COLO668 (cell line): ENCODE measurements around the gene ZC3H7B.
A peak's percentile ranks its signal among the peaks of the same experiment; 100 is the strongest.

ENCODE experiments used
- DNase-seq: peaks from one replicate; lab custom pipeline; 2025; ENCODE audit not compliant: unreplicated experiment; lab: John Stamatoyannopoulos, UW

ZC3H7B gene

GRCh38 chr22:41352058-41352457 lies 50.7 kb downstream of the ZC3H7B start:
- DNase-seq: no peak

- DNase-seq: no peak
These were observed 52.7 kb downstream of the ZC3H7B start for GRCh38 chr22:41353862-41354575.

- DNase-seq: no peak
These were observed 53.7 kb downstream of the ZC3H7B start for GRCh38 chr22:41354979-41355378.

- DNase-seq: no peak
These were observed 54.6 kb downstream of the ZC3H7B start for GRCh38 chr22:41355895-41356294.

- DNase-seq: no peak
These were observed 55.2 kb downstream of the ZC3H7B start for GRCh38 chr22:41356430-41357028.

- no peak for DNase-seq
These were observed 55.9 kb downstream of the ZC3H7B start for GRCh38 chr22:41357191-41357590.

GRCh38 chr22:41358927-41359326 lies 57.6 kb downstream of the ZC3H7B start:
- DNase-seq: no peak

- DNase-seq: no peak
These were observed 58.1 kb downstream of the ZC3H7B start for GRCh38 chr22:41359376-41359775.

GRCh38 chr22:41360126-41360525 lies 58.8 kb downstream of the ZC3H7B start:
- no peak for DNase-seq

- no peak for DNase-seq
These were observed 60.5 kb downstream of the ZC3H7B start for GRCh38 chr22:41361716-41362310.

- no peak for DNase-seq
These were observed 61.3 kb downstream of the ZC3H7B start for GRCh38 chr22:41362615-41363014.

- no peak for DNase-seq
These were observed 62.9 kb downstream of the ZC3H7B start for GRCh38 chr22:41364233-41364632.

GRCh38 chr22:41364955-41365354 lies 63.6 kb downstream of the ZC3H7B start:
- DNase-seq: no peak

GRCh38 chr22:41365425-41365824 lies 64.1 kb downstream of the ZC3H7B start:
- DNase-seq: no peak

- DNase-seq: no peak
These were observed 65.2 kb downstream of the ZC3H7B start for GRCh38 chr22:41366323-41367029.

GRCh38 chr22:41367039-41367679 lies 65.8 kb downstream of the ZC3H7B start:
- peak; percentile 98 for DNase-seq

GRCh38 chr22:41367680-41368542 lies 66.6 kb downstream of the ZC3H7B start:
- peak; percentile 75 for DNase-seq

- DNase-seq: peak; percentile 56
These were observed 67.5 kb downstream of the ZC3H7B start for GRCh38 chr22:41368543-41369423.

GRCh38 chr22:41369424-41369745 lies 68.1 kb downstream of the ZC3H7B start:
- no peak for DNase-seq

- DNase-seq: peak; percentile 37
These were observed 68.5 kb downstream of the ZC3H7B start for GRCh38 chr22:41369837-41370236.
